AG09309 (cell line): ENCODE measurements around the gene IGFN1.

Experiments
- DNase-seq: peaks from one replicate; pipeline ENCODE4 v3.0.0-alpha.2; 2010; ENCODE audit warnings: low read depth
- H3K4me3 ChIP-seq: 2 replicates; pipeline ENCODE4 v1.5.1; 2011; ENCODE audit warnings: mild to moderate bottlenecking, low read depth, low read length, moderate library complexity; ENCODE audit not compliant: control insufficient read depth
- TF ChIP-seq, protein P1 (sequence below): IDR thresholded peaks from 2 replicates; pipeline ENCODE4 v1.5.1; 2011; ENCODE audit warnings: mild to moderate bottlenecking, low read depth, low read length, inconsistent platforms; ENCODE audit not compliant: insufficient read depth, control insufficient read depth; ENCODE audit errors: missing control alignments

Gene IGFN1

DNA sequence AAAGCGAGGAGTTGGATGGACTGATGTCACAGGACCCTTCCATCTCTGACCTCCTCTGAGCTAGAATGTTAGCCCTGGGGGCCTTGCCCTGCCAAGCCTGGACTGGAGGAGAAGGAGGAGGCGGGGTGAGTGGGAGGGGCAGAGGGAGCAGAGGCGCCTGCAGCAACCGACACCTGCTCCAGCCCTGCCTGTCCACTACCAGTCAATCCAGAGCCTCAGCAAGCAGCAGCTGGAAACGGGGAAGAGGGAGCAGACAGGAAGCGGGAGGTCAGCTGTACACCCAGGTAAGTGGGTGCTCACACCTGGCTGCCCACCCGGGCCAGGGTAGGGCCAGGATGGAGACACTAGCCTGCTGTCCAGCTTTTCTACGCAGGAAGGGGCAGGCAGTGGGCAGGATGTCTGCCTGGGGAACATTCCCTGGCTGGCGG, at the start of gene IGFN1:
Gene IGFN1 (plus strand): TSS at position 201 of the 428 bp plus-strand sequence. CDS start 2,470 bp downstream, outside the sequence.
- TF ChIP-seq, protein P1, sequence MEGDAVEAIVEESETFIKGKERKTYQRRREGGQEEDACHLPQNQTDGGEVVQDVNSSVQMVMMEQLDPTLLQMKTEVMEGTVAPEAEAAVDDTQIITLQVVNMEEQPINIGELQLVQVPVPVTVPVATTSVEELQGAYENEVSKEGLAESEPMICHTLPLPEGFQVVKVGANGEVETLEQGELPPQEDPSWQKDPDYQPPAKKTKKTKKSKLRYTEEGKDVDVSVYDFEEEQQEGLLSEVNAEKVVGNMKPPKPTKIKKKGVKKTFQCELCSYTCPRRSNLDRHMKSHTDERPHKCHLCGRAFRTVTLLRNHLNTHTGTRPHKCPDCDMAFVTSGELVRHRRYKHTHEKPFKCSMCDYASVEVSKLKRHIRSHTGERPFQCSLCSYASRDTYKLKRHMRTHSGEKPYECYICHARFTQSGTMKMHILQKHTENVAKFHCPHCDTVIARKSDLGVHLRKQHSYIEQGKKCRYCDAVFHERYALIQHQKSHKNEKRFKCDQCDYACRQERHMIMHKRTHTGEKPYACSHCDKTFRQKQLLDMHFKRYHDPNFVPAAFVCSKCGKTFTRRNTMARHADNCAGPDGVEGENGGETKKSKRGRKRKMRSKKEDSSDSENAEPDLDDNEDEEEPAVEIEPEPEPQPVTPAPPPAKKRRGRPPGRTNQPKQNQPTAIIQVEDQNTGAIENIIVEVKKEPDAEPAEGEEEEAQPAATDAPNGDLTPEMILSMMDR: no peak
- H3K4me3 ChIP-seq: no peak within 1 kb of the TSS
- no peak for DNase-seq

DNA sequence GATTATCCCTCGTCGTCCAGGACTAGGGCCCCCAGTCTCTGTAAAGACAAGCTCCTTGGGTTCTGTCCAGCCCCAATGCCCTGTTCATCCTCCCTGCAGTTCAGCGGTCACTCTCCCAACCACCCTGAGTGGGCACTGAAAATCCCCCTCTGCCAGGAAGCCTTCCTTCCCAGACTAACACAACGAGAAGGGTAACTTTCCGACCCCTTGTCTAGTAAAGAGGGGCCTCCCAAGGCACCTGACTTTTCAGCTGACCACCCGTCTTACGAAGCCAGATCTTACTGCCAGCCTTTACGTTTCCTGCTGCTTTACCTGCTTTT, 49.7 kb upstream of the IGFN1 start:
- TF ChIP-seq, protein P1: no peak
- H3K4me3 ChIP-seq: no peak overlapping the region
- no peak for DNase-seq

DNA sequence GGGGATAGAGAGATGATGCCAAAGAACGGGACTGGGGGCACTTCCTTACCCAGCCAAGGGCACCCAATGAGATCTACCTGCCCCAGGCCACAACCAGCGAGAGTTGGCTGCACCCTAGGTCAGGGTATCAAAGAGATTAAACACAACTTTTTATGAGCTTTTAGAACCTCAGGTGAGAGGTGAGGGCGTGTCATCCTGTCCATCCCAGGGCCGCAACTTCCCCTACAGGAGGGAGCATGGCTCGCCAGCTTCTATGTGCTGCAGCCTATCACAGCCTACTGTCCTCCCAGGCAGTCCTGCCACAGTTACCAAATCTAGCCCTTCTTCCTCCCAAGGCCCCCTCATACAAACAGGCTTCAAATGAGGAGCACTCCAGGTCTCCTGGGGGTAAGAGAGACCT, 49.2 kb upstream of the IGFN1 start:
- TF ChIP-seq, protein P1: no peak
- H3K4me3 ChIP-seq: no peak overlapping the region
- DNase-seq: no peak

DNA sequence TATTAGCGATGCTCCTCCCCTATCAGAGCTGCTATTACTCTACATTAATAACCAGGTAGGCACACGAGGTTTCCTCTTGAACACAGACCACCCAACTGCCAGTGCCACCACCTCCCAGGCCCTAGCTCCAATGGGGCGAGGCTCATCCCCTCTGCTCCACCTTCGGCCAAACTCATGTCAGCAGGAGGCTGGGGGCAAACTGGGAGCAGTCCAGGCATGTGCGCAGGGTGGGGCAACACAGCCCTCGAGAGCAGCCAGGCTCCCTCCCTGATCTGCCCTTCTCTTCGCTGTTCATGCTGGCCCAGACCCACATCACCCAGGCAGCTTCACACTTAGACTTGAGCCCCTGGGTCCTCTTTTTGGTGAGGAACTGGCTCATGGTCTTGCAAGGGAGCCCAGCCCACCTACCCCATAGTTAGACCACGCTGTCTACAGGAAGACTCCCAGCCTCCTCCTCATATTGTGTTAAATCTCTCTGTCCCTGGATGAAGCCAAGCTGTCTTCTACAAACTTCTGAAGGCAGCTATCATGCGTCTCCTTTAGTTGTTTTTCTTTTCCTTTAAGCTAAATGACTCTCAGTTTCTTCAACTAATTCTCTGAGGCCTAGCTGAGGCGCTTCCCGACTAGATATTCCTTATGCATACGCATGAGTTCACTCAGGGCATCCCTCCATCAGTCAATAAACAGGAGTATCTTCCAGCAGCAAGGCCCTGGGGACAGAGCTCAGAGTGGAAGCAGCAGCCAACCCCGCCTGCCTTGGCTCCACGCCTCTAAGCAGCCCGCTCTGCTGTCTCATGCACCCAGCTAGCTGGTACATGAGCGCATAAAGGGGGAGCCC, 48.4 kb upstream of the IGFN1 start:
- H3K4me3 ChIP-seq: no peak overlapping the region
- no peak for DNase-seq
- TF ChIP-seq, protein P1: no peak

DNA sequence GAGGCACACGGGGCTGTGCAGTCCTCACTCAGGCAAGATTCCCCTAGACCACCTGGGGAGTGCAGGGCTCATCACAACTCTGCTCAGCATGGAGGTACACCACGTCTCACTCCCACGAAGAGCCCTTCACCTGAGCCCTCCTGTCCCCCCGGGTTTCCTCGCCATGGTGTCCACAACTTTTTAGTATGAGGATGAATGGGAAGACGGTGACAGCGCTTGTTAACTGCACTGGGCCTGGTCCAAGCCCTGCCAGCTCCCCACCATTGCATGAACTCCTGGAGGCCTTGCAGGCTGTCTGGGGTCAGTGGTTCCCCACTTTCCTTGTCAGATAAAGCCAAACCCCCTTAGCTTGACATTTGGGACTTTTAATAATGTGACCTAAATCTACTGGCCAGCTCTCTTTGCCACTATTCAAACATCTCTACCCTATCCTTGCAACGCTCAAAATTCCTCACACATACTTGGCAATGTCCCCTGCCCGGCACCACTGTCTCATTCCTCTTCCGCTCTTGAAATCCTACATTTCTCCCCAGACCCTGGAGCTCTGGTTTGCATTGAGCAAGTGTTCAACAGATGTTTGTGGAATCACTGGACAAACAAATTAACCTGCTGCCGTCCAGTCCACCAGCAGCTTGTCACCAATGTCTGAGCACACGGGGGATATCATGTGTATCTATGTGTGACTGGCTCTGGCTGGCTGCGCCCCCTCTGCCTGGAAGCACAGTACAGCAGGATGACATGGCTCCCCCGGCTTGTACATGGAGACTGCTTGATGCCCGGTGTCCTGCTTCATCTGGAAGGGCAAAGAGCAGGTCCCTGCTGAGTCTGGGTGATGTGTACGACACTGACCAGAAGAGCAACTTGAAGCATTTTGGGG, 47.5 kb upstream of the IGFN1 start:
- TF ChIP-seq, protein P1: no peak
- DNase-seq: no peak
- no peak overlapping the region for H3K4me3 ChIP-seq

DNA sequence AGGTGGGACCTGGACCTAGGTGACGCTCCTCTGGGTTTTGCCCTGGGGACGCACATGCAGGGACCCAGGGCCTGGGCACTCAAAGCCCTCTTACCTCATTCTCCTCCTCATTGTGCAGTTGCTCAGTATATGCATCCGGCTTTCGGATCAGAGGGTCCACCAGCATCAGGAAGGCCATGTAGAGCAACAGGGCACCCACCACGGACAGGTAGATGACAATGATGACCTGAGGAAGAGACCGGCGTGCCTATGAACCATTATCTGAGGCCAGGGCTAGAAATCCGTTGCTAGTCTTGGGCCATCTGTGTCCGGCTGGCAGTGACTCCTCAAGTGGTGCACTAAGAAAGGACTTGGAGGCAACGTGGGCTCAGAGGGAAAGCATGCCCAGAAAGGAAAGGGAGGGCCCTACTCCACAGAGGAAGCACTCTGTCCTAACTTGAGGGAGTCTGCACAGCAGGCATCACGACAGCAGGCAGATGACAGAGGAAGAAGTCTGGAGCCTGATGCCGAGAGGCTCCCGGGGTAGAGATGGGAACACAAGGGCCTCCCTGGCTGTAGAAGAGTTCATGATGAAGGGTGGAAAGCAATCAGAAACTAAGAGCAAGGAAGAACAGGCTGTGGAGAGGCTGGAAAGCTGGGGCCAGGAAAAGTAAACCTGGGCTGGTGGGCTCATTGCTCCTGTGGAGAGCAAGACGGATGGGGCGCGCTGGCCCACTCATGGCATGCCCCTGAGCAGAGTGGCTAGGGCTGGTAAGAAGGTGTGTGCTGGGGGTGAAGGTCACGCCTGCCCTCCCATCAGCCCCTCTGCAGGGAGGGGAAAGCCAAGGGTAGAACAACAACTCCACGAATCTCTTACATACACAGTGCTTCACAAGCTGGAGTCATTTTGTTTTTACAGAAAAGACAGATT, 46.6 kb upstream of the IGFN1 start:
- TF ChIP-seq, protein P1: no peak
- DNase-seq: no peak
- H3K4me3 ChIP-seq: no peak overlapping the region
